HG02759 (cell line): ENCODE measurements around the gene ERN1.
A peak's percentile ranks its signal among the peaks of the same experiment; 100 is the strongest.

ENCODE experiments used
- ATAC-seq: cut with Tn5 transposase; IDR thresholded peaks from one replicate; pipeline ENCODE4 v1.9.1; 2021; ENCODE audit warnings: mild to moderate bottlenecking, moderate library complexity; ENCODE audit not compliant: unreplicated experiment

ERN1 gene

DNA sequence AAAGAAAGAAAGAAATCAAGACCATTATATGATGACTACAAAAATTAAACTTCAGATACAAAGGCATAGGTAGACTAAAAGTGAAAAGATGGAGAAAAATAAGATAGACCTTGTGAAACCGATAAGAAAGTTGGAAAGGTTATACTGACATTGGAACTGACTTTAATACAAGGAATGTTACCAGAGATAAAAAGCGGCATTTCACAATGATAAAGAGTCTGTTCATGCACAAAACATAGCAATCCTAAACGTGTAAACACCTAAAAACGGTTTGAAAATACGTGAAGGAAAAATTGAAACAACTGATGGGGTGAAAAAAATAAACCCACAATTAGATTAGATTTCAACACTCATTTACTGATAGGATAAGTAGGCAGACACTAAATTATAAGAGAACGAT is 9.6 kb upstream of the ERN1 start:
- no peak for ATAC-seq

DNA sequence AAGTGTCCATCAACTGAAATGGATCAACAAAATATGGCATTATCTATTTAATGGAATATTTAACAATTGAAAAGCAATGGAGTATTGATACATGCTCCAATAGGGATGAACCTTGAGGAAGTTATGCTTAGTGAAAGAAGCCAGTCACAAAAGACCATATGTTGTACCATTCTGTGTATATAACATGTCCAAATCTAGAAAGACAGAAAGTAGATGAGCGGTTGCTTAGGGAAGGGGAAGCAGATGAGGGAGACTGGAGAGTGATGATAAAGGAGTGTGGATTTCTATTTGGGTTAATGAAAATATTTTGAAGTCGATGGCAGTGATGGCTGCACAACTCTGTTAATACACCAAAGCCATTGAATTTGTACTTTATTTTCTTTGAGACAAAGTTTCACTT is 8.5 kb upstream of the ERN1 start:
- ATAC-seq, result no peak

DNA sequence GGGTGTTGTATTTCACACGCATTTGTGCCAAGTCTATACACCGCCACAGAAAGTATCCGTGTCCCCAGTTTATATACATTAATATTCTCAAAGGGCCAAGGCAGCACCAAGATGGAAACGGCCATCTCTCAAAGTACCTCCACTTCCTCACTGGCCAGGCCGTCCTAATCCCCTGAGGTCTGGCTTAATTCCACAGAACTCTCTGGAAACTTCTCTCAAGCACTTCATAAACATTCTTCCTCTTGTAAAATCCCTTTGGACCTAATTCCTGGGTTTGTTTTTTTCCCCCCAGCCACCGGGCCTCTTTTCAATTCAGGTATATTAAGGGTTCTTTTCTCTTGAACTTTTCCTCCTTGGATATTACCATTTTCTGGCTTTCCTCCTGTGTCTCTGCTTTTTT is 5.1 kb upstream of the ERN1 start:
- no peak for ATAC-seq

DNA sequence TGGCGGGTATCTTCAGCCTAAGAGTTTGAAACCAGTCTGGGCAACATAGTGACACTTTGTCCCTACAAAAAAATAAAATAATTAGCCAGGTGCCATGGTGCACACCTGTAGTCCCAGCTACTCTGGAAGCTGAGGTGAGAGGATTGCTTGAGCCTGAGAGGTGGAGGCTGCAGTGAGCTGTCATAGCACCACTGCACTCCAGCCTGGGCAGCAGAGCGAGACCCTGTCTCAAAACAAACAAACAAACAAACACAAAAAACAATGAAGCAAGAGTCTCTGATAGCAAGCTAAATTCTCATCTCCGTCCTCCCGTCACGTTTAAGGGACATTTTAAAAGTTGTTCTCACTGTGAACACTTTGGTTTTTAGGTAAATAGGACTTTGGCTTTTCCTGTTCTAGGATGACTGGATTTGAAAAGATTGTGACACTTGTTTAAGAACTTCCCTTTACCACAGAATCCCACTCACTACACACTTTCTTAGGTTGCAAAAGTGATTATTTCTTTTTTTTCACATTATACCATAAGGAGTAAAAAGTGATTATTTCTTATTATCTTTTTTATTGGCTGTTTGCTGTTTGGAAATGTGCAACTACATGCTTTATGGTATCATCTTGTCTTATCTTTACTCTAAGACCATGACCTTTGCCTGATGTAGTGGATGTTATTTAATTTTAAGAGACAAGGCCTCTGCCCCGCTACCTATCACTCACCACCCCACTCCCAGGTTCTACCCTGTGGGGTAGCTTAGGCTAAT is 4.4 kb upstream of the ERN1 start:
- ATAC-seq, result no peak

DNA sequence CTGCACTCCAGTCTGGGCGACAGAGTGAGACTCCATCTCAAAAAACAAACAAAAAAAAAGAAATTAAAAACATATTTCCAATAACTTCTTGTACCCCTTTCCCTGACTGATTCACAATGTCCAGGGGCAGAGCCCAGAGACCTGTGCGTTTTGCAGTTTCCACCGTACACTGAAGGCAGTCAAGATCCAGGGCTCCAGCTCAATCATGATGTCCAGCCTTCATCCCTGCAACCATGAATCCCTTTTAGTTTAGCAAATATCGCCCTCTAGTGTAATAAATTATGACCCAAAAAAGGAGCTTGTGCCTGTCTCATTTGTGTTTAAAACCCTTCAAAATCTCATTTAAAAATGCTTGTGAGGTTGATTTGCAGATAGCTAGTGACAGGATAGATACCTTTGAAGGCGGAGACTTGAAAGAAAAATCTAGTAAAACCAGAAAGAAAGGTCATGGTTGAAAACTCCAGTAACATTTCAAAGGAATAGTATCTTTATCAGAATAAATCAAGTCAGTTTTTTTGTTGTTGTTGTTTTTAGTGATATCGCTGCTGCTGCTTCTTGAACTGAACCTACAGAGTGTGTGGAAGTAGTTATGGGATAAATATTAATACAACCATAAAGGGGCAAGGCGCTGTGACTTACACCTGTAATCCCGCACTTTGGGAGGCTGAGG is 3.7 kb upstream of the ERN1 start:
- no peak for ATAC-seq

DNA sequence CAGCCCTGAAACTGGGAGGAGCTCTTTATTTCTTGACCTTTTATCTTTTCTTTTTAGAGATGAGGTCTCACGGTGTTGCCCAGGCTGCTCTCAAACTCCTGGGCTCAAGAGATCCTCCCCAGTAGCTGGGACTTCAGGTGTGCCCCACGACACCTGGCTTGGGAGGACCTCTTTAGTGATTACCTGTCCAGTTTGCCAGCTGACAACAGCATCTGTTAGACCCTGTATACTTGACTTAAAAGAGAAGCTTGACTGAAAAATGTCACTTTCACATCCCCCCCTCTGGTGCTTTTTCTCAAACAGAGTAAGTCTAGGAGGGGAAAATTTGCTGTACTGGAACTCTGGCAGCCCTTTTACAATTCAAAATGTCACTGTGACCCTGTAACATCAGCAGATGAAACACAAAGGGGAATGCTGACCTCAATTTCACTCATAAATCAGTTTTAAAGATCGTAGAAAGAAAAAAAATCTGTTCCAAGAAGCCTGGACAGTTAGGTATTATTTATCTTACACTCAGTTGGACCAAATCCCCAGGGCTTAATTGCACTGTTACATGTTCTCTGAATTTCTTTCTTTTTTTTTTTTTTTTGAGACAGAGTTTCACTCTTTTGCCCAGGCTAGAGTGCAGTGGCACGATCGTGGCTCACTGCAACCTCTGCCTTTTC is 1.8 kb upstream of the ERN1 start:
- ATAC-seq, result no peak

DNA sequence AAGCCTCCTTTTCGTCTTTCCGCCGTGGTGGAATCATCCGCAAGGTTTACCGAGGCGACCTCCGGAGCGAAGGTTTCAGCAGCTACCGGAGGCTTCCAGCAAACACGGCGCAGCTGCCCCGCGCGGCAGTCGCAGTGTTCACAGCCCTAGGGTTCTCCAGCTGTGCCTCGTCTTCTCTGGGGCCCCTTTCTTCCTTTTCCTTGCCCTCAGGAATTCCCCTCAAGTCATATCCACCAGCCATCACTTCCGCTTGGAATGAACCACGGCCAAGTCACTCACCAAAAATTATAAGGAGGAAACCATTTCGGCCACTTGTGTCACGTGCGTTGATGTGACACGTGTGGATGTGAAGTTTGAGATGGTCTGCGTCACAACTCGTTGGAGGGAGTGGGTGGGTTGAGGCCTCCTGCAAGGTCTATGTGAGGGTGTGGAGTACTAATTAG is 636 bp upstream of the ERN1 start:
- peak; percentile 6 for ATAC-seq

DNA sequence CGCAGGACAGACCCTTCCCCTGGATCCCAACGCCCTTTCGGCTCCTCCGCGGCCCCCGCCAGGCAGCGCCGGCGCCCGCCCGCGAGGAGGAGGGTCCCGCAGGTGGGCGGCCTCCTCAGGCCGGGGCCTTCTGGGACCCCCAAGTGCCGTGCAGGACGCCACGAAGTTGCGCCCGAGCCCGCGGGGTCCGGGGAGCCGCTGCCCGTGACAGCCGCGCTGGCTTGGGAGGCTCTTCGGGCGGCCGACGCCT is 504 bp downstream of the ERN1 start:
- ATAC-seq, result no peak

DNA sequence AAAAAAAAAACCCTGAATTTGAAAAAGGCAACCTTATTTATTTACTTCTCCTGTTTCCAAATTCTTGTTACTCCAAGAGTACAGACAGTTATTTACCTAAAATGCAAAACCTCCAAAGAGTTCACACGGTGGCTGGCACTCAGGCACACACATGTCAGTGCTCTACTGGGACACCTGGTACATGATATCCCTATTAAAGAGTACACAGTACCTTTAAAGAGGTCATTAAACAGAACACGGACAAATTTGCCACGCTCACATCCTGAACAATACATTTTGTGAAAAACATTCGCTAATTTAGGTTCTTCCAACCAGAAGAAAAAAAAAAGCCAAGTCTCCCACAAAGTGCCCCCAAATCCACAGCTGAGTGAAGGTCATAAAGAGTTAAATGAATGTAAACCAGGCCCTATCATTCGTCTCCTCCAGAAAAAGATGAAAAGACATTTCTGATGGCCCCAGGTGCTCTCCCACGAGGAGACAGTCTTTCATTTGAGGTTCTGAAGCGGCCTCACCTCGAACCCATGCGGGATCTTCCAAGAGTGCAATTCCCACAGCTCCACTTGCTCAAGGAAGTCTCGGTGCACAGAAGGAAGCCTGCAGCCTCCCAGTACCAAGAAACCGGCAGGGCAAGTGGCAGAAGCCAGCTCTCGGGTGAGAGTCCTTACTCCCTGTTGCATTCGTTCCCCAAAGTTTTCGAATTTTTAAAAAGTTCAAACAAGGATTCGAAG is 993 bp downstream of the ERN1 start:
- ATAC-seq, result no peak

DNA sequence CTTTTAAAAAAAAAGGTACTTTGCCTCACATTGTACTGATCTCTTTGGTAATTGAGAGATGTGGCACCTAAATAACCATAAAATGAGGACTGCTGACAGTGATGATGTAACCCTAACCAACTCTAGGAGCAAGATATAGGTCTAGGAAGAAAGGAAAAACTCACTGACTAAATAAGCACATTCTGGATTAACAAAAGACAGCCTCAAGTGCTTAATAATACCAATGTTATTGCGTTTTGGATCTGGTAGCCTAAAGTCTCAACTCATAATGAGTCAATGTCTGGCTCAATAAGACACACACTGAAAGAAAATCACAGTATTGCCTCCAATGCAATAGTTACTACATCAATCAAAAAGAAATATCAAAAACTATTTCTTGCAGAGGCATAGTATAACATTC is 3.0 kb downstream of the ERN1 start:
- no peak for ATAC-seq

DNA sequence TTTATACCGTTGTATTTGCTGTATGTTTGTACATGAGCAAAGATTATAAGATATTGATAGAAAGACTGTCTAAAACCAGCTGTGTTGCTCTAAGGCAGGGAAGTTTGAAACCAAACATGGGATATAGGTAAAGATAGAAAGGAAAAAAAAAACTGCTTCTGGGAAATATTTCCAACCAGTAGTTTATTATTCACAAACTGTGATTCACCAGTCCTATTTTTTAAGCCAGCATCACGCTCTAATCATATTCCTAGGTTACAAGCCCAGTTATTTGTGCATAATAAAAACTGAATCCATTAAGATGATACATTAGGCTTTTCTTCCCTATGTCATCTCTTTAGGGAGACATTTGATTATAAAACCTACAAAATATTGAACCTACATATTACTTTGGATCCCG is 4.0 kb downstream of the ERN1 start:
- no peak for ATAC-seq

DNA sequence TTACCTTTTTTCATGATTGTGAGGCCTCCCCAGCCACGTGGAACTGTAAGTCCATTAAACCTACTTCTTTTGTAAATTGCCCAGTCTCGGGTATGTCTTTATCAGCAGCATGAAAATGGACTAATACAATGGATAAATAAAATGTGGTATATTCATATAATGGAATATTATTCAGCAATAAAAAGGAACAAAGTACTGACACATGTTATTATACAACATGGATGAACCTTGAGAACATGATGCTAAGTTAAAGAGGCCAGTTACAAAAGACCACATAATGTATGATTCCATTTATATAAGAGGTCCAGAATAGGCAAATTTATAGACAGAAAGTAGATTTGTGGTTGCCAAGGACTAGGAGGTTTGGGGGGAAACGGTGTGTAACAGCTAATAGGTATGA is 5.3 kb downstream of the ERN1 start:
- ATAC-seq, result no peak

DNA sequence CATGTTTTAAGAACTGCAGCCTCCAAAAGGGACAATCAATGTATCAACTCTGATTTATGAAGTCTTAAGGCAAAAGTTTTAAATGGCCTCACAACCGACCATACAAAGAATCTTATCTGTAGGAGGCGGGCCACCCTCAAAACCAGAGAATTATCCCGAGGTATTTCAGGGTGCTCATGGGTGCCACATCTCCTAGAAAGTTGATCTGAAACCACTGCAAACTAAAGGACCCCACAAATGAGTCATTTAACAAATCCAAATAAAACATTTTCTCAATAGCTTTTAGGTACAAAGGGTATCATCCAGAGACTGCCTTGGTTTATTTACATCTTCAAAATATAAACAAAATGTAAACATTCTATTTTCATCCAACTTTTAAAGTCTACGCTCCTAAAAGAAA is 6.8 kb downstream of the ERN1 start:
- ATAC-seq, result no peak

DNA sequence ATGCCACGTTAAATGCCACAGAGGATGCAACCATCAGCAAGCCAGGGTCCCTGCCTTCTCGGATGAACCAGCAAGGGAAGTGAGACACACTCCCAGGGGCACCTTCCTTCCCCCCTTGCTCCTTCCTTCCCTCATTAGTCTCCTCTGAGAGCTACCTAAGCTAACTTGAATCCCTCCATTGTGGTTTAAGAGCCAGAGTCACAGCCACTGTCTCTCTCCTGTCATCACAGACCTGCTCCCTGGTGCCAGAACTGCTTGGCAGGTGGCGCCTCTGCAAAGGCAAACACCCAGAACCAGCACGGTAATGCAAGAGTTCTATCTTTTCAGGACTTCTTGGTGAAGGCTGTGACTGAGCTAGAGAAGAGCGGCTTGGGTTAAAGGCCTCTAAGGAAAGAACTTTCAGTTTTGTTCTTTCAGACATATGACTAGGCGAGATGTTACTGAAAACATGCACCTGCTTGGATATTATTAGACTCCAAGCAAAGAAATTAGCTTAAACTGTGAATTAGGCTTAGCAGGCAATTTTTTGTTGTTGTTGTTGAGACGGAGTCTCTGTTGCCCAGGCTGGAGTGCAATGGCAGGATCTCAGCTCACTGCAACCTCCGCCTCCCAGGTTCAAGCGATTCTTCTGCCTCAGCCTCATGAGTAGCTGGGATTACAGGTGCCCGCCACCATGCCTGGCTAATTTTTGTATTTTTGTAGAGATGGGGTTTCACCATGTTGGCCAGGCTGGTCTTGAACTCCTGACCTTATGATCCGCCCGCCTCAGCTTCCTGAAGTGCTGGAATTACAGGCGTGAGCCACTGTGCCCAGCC is 8.8 kb downstream of the ERN1 start:
- ATAC-seq, result peak; percentile 77

DNA sequence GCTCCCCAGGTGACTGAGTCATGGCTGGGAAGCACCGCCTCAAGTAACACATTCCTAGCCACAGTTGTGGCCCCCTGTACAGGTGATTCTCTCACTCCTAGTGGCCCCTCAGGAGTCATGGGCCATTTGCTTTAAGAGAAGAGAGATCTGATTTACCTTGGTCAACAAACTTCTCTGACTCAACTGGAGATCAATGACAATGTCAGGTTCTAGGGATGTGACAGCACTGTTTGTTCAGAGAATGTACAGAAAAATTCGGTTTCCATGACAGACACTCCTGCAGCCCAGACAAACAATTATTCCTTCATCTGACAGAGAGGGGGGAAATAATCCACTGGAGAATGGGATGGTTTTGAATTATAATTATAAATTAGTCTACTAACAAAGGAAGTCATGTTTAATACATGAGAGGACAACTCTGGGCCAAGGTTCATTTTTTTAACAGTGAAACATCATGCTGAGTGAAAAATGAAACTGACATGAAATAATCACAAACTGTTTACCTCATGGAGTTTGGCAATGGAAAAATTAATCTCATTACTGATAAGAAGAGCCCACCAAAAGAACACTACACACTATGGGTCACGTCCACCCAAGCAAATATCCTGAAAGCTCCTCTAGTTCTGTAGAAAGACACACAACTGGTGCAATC is 9.7 kb downstream of the ERN1 start:
- ATAC-seq, result no peak

DNA sequence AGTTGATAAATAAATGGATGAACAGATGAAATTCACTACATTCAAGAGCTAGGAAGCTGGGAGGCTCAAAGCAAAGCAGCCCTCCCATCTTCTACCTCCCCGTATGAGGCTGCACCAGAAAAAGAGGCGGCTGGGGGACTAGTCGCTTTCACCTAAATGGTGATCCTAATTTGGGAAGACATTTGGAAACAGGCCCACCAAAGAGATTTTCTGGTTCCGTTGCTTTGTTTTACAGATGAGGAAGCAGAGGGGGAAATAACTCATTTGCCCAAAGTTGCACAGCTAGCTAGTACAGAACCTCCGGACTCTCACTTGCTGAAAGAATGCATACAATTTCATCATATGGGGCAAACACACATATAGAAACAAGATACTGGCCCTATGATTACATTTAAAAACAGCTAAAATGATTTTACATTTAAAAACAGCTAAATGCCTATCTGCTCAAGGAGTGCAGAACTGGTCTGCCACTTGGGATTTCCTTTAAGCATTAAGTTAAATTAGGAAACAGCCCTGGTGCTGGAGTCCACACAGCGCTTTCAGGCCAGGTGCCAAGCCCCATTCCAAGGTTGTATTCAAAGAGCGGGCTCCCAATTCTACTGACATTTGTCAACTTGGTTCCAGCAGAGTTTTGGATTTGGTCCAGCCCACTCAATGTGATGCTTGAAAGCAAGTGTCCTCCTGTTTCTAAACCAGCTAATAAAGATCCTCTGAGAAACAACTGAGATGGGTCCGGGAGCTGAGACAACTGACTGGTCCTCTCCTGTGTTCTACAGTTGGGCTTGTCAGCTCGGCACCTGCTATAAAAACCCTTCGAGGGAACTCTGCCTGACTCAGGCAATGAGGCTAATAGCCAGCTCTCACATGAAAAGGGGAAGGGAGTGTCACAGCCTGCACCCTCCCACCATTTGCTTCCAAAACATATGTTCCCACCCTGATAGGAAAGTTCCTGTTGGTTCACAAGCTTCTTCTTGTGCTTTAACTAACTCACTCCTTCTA is 11.7 kb downstream of the ERN1 start:
- ATAC-seq, result no peak

DNA sequence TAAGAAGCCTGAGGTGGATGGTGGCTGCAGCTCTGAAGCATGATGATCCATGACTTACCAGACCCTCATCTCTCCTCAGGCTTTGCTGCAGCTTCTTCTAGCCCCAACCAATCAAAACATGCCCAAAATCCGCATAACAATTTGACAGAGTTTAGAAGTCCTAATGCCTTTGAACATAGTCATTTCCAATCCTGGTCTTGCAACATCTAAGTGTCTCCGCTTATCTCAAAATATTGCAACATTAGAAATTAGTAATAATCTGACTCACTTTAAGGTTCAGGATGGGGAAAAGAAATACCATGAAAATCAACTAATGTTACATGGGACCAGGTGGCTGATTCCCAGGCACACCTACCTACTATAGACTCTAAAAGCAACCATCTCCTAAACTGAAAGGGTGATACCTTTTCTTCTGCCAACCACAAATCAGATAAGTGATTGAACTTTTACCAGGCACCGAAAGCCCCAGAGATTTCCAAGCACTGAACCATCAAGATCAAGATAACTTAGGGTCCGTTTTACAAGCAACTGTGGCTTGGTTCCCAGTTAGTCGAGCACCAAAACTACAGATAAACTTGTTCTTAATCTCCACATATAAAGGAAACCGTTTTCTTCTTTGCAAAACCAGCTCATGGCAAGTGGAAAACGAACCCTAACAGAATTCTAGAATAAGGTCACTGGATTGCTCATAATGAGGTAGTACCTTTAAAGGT is 14.0 kb downstream of the ERN1 start:
- ATAC-seq, result no peak

DNA sequence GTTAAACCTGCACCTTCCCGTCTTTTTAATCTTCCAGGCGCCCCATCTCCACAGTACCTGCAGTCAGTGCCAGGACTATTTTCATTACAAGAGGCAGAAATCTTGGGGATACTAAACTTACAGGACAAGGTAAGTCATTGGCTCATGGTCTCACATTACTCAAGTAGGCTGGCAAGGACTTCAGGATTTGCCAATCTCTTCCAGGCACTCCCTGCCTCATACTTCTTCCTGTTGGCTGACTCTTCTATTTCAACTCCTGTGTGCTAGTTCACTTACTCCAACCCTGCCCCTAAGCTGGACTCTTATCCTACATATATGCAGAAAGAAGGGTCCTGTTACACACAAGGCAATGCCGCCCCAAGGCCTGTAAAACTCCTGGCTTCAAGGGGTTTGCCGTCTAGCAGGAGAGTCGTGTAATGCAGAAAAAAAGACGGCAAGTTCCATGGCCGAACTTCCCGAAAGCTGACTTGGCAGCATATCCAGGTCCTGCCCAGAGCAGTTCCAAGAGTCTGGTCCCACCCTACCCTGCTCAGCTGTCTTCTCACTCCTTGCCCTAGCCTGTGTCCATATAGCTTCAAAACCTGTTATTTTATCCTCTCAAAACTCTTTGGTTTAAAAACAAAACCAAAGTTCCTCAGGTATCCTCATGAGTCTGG is 14.8 kb downstream of the ERN1 start:
- no peak for ATAC-seq
